Fibroblast of skin of right quadriceps (primary cell): ENCODE results near the gene GPR161.
A peak's percentile ranks its signal among the peaks of the same experiment; 100 is the strongest.

Source experiments
- DNase-seq: peaks from one replicate; pipeline ENCODE4 v3.0.0-alpha.2; 2013

Gene GPR161

GRCh38 chr1:168146626-168147025, 9.9 kb upstream of the GPR161 start:
- DNase-seq: no peak

- DNase-seq: no peak
Observed at GRCh38 chr1:168146160-168146539, 9.4 kb upstream of the GPR161 start.

GRCh38 chr1:168145184-168146159, 8.7 kb upstream of the GPR161 start:
- peak; percentile 74 for DNase-seq

- no peak for DNase-seq
Observed at GRCh38 chr1:168141871-168142385, 5.2 kb upstream of the GPR161 start.

- DNase-seq: no peak
Observed at GRCh38 chr1:168139070-168139469, 2.3 kb upstream of the GPR161 start.

GRCh38 chr1:168138134-168138533, 1.4 kb upstream of the GPR161 start:
- peak; percentile 25 for DNase-seq

GRCh38 chr1:168137515-168137821, 738 bp upstream of the GPR161 start:
- no peak for DNase-seq

GRCh38 chr1:168135921-168136708, 615 bp downstream of the GPR161 start:
- no peak for DNase-seq

GRCh38 chr1:168135116-168135920, 1.4 kb downstream of the GPR161 start:
- no peak for DNase-seq

- no peak for DNase-seq
Observed at GRCh38 chr1:168134642-168135041, 2.1 kb downstream of the GPR161 start.

GRCh38 chr1:168134132-168134531, 2.6 kb downstream of the GPR161 start:
- DNase-seq: no peak

- no peak for DNase-seq
Observed at GRCh38 chr1:168129933-168130332, 6.8 kb downstream of the GPR161 start.

- DNase-seq: peak; percentile 15
Observed at GRCh38 chr1:168127503-168127902, 9.2 kb downstream of the GPR161 start.

- DNase-seq: no peak
Observed at GRCh38 chr1:168125051-168125450, 11.7 kb downstream of the GPR161 start.

GRCh38 chr1:168121401-168122011, 15.2 kb downstream of the GPR161 start:
- peak; percentile 89 for DNase-seq

GRCh38 chr1:168119750-168120149, 17.0 kb downstream of the GPR161 start:
- DNase-seq: no peak

- DNase-seq: no peak
Observed at GRCh38 chr1:168116327-168116799, 20.4 kb downstream of the GPR161 start.

- DNase-seq: no peak
Observed at GRCh38 chr1:168114845-168115244, 21.9 kb downstream of the GPR161 start.

GRCh38 chr1:168112673-168113305, 23.9 kb downstream of the GPR161 start:
- DNase-seq: peak; percentile 74

- DNase-seq: no peak
Observed at GRCh38 chr1:168110896-168111545, 25.7 kb downstream of the GPR161 start.

- no peak for DNase-seq
Observed at GRCh38 chr1:168106274-168106673, 30.5 kb downstream of the GPR161 start.
